Endothelial cell of umbilical vein (primary cell): ENCODE results near the gene ATOH7.

ENCODE experiments used
- CTCF ChIP-seq, 2 donors: IDR thresholded peaks; 1 replicate in 1 of 2; 2 replicates in 1 of 2; pipeline ENCODE4 v1.5.1; 2011; ENCODE audit warnings: low read length in 2 of 2, mild to moderate bottlenecking in 2 of 2, moderate library complexity in 2 of 2, control low read depth in 1 of 2, inconsistent platforms in 1 of 2, low read depth in 1 of 2; ENCODE audit not compliant: insufficient read depth in 1 of 2; ENCODE audit errors: extremely low read depth in 1 of 2
- EZH2 ChIP-seq: IDR thresholded peaks from 2 replicates; pipeline ENCODE4 v1.6.1; 2012; ENCODE audit warnings: borderline replicate concordance, low read depth, mild to moderate bottlenecking, moderate library complexity, low read length, inconsistent platforms; ENCODE audit not compliant: severe bottlenecking
- MAX ChIP-seq: IDR thresholded peaks from 2 replicates; pipeline ENCODE4 v1.6.1; 2011; ENCODE audit not compliant: insufficient read depth, insufficient read length
- POLR2A ChIP-seq: IDR thresholded peaks from 2 replicates; pipeline ENCODE4 v1.6.1; 2012; ENCODE audit warnings: low read depth, mild to moderate bottlenecking, control low read depth, low read length

- TF ChIP-seq CTCF (IDR thresholded peaks at IDR 0.05; ENCODE audit: extremely low read depth in 1 of 2, insufficient read depth in 1 of 2, low read depth in 1 of 2, low read length in 2 of 2) (no peak), EZH2 (no peak), MAX (no peak), POLR2A (no peak)
These were observed 43.1 kb downstream of the ATOH7 start for GRCh38 chr10:68188835-68189234.
